OCI-LY7 (cell line): Measurements from ENCODE around the gene PRR12.

Experiments
- CTCF ChIP-seq: fragments of 200-600 bp; sonication (generic); conservative IDR thresholded peaks from 2 replicates; pipeline ENCODE4 v1.5.1; 2014; ENCODE audit warnings: mild to moderate bottlenecking, antibody characterized with exemption, low read length, moderate library complexity, mixed read lengths
- EZH2phosphoT487 ChIP-seq: fragments of 200-600 bp; sonication (generic); IDR thresholded peaks from 2 replicates; pipeline ENCODE4 v1.6.1; 2018; ENCODE audit warnings: low read depth, borderline replicate concordance, mild to moderate bottlenecking, mixed run types, antibody characterized with exemption, low read length, moderate library complexity, mixed read lengths

- no peak for TF ChIP-seq CTCF
- no peak for TF ChIP-seq EZH2phosphoT487
Measured at GRCh38 chr19:49616945-49617344, 26.0 kb downstream of the PRR12 start.
